IPS-15b (cell line): ENCODE data around the gene LIMK2.
"Not testable (repeated sequence)": the region's sequence is repeated elsewhere in the genome, so short reads cannot be mapped to it uniquely, and the experiment has no call there.

ENCODE experiments used
- H3K27me3 ChIP-seq: one replicate; pipeline ENCODE4 v1.6.1; 2013; ENCODE audit warnings: low read length; ENCODE audit not compliant: control insufficient read depth, insufficient read depth
- H3K36me3 ChIP-seq: one replicate; pipeline ENCODE4 v1.6.1; 2013; ENCODE audit warnings: low read length; ENCODE audit not compliant: control insufficient read depth, insufficient read depth
- H3K4me1 ChIP-seq: one replicate; pipeline ENCODE4 v1.6.1; 2013; ENCODE audit warnings: mild to moderate bottlenecking, low read length; ENCODE audit not compliant: control insufficient read depth, insufficient read depth
- H3K4me3 ChIP-seq: one replicate; pipeline ENCODE4 v1.5.1; 2013; ENCODE audit warnings: low read depth, low read length
- H3K9ac ChIP-seq: one replicate; pipeline ENCODE4 v1.6.1; 2013; ENCODE audit warnings: low read depth, mild to moderate bottlenecking, low read length
- H3K9me3 ChIP-seq: one replicate; pipeline ENCODE4 v1.6.1; 2013; ENCODE audit warnings: mild to moderate bottlenecking, low read length; ENCODE audit not compliant: control insufficient read depth, insufficient read depth

Gene LIMK2

DNA sequence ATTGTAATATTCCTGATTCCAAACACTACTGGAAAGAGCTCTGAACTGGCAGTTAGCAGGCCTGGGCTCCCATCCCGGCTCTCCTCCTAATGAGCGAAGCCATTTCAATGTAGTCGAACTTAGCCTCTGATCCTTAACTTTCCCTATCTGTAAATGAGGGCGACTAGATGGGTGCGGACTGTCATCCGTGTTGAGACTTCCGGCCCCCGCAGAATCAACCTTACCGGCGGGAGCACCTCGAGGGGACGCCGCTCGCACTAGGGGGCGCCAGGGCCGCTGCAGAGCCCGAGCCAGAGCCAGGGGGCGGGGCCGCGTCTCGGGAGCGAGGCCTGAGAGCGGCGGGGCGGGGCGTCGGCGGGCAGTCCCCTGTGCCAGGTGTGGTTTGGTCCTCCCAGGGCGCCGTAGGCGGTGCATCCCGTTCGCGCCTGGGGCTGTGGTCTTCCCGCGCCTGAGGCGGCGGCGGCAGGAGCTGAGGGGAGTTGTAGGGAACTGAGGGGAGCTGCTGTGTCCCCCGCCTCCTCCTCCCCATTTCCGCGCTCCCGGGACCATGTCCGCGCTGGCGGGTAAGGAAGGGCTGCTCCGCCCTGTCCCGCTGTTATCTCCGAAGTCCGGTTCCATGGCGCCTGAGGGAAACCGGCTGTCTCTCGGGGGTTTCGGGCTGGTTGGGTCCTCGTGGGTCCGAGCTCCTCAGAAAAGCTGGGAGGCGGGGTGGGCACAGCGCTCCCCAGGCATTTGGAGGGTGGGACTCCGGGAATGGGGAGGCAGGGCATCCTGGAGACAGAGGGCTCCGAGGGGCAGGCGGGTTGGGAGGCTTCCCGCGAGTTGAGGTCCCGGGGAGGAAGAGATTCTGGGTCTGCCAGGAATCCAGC, at the start of gene LIMK2:
Gene LIMK2 (plus strand): TSS at position 437 of the 869 bp plus-strand sequence. CDS start 111 bp downstream, at position 548.
- peak within 1 kb of the TSS; percentile 88 for H3K4me3 ChIP-seq
- peak within 1 kb of the TSS; percentile 93 for H3K9ac ChIP-seq
- H3K36me3 ChIP-seq: no peaks in the 10 kb centered on the region
- peaks cover 6% of the 10 kb centered on the region for H3K4me1 ChIP-seq
- H3K27me3 ChIP-seq: no peaks in the 10 kb centered on the region
- no peaks in the 10 kb centered on the region for H3K9me3 ChIP-seq

DNA sequence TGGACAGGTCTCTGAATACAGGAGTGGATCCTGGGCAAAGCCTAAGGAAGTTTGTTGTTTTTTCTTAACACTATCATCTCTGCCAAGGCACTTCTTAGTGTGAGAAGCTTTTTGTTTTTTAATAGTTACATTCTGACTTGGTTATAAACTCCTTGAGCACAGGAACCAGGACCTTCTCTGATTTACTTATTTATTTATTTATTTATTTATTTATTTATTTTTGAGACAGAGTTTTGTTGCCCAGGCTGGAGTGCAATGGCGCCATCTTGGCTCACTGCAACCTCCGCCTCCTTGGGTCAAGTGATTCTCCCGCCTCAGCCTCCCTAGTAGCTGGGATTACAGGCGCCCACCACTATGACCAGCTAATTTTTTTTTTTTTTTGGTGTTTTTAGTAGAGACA, 41.1 kb upstream of the LIMK2 start:
- Histone ChIP-seq H3K4me3 (no peak overlapping the region), H3K4me1 (no peaks in the 10 kb centered on the region), H3K9me3 (no peaks in the 10 kb centered on the region), H3K27me3 (no peaks in the 10 kb centered on the region), H3K9ac (no peak overlapping the region), H3K36me3 (no peaks in the 10 kb centered on the region)

DNA sequence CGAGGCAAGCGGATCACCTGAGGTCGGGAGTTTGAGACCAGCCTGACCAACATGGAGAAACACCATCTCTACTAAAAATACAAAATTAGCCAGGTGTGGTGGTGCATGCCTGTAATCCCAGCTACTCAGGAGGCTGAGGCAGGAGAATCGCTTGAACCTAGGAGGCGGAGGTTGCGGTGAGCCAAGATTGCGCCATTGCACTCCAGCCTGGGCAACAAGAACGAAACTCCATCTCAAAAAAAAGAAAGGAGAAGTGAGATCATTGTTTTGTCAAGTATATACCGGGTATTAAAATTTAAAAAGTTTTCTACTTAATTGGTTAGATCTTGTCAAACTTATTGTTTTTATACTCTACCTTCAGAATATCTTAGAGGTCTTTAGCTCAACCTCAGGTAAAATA, 40.4 kb upstream of the LIMK2 start:
- H3K4me3 ChIP-seq, H3K4me1 ChIP-seq, H3K27me3 ChIP-seq, H3K9ac ChIP-seq, H3K9me3 ChIP-seq, H3K36me3 ChIP-seq: not testable (repeated sequence)

DNA sequence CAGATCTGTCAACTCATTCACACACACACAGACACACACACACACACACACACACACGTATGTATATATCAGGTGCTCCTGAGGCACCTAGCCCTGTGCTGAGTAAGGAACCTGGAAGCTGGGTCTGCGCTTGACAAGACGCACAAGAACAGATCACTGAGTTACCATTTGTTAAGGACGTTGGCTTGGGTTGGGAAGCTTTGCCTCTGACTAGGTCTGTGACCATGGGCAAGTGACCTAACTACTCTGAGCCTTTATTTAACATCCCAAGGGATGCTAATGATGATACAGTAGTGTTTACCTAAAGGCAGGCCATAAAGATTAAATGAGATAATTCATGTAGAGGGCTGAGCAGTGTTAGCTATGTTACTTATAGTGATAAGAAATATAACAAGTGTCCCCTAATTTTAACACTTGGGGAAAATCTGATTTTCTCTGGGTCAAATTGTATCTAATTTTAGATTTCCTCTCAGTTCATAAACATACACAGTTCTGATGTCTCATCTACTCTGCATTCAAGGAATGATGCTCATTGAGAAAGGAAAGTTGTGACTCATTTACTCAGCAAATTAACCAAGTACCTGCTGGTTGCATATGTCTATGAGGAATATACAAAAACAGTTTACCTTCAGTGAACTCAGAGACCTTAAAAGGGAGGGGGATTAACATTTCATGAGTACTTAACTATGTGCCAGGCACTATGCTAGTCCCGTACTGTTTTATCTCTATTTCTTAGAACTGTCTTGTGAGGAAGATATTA, 38.5 kb upstream of the LIMK2 start:
- H3K9ac ChIP-seq: no peak overlapping the region
- H3K4me3 ChIP-seq: no peak overlapping the region

DNA sequence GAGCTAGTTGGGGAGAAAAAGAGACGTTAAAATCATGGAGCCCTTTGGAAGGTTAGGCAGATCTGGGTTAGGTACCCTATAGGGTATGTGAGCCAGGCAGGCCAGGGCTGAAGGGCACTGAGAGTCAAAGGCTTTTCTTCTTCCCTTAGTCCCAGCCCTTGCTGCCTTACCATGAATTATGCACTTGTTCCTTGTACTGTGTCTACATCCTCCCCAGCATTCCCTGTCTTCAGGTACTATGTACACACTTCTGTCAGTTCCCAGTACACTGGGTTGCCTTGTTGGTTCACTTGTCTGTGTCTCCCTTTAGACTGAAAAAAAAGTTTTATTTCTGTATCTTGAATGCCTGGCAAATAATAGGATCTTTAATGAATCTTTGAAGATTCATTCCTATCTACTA, 35.2 kb upstream of the LIMK2 start:
- Histone ChIP-seq H3K4me3 (no peak overlapping the region), H3K4me1 (no peaks in the 10 kb centered on the region), H3K9me3 (no peaks in the 10 kb centered on the region), H3K9ac (no peak overlapping the region), H3K27me3 (no peaks in the 10 kb centered on the region), H3K36me3 (no peaks in the 10 kb centered on the region)

More for the DNA sequence above, 38.5 kb upstream of the LIMK2 start:
- Histone ChIP-seq H3K4me1 (no peaks in the 10 kb centered on the region), H3K9me3 (no peaks in the 10 kb centered on the region), H3K27me3 (no peaks in the 10 kb centered on the region), H3K36me3 (no peaks in the 10 kb centered on the region)

DNA sequence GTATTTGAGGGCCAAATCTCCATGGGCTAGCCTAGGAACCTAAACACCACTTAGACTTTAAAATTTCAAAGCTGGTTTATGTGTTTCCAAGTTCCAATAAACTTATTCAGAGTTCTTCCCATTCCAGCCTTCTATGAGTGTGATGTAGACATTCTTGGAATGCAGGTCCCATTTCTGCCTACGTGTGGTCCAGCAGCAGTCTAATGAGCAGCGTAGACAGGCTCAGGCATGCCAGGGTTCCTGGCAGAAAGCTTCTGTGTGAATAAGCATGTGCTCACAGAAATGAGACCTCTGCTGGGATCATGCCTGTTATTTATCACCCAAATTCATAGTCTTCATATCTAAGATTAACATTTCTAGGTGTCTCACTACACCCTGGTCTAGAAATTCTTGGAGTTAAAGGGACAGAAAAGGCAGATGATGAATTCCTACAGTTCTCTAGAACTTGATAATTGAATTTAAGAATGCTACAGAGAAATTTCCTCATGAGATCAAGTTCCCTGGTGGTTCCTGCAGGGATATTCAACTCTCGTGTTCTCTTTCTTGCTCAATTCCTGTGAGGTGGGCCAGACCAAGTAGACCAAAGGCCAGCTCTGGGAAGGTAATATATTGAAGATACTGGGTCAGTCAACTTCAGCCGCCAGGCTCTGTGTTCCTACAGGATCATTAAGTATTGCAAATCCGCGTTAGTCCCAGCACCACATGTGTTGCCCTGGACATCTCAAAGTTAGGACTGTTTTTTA, 34.5 kb upstream of the LIMK2 start:
- Histone ChIP-seq H3K9ac (no peak overlapping the region), H3K27me3 (no peaks in the 10 kb centered on the region), H3K4me3 (no peak overlapping the region), H3K4me1 (no peaks in the 10 kb centered on the region), H3K9me3 (no peaks in the 10 kb centered on the region), H3K36me3 (no peaks in the 10 kb centered on the region)

DNA sequence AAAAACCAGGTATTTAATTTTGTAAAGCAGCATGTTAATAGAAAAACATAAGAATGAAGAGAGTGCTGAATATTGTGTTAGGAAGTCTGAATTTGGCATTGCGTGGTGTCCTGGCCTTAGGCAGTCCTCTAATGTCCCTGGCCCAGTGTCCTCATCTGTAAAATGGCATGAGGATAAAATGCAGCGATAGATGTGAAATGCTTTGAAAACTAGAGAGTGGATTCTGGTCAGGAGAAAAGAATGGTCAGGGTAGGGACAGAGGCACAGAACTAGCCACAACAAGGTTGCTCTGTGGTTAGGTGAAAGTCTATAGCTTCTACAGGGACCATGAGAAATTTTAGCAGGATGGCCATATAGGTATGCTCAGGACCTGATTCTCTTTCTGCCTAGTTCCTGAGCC, 33.2 kb upstream of the LIMK2 start:
- Histone ChIP-seq H3K9me3 (no peaks in the 10 kb centered on the region), H3K4me3 (no peak overlapping the region), H3K4me1 (no peaks in the 10 kb centered on the region), H3K36me3 (no peaks in the 10 kb centered on the region), H3K27me3 (no peaks in the 10 kb centered on the region), H3K9ac (no peak overlapping the region)

DNA sequence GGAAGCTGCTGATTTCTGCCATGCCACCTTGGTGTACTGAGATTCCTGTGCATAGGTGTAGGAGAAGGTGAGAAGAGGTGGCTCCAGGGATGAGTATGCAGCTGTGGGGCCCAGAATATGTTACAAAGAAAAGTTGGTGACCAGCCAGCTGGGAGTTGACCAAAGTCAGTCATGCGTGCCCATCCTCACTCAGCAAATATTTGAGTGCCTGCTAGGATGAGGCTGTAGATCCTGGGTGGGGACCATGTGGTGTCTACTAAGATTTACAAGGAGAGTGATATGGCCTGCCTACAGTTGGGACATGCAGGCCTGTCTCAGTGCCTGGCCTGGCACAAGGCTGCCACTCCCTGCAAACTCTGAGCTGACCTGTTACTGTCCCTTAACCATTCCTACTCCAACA, 32.8 kb upstream of the LIMK2 start:
- Histone ChIP-seq H3K4me3 (no peak overlapping the region), H3K9me3 (no peaks in the 10 kb centered on the region), H3K36me3 (no peaks in the 10 kb centered on the region), H3K27me3 (no peaks in the 10 kb centered on the region), H3K4me1 (no peaks in the 10 kb centered on the region), H3K9ac (no peak overlapping the region)

DNA sequence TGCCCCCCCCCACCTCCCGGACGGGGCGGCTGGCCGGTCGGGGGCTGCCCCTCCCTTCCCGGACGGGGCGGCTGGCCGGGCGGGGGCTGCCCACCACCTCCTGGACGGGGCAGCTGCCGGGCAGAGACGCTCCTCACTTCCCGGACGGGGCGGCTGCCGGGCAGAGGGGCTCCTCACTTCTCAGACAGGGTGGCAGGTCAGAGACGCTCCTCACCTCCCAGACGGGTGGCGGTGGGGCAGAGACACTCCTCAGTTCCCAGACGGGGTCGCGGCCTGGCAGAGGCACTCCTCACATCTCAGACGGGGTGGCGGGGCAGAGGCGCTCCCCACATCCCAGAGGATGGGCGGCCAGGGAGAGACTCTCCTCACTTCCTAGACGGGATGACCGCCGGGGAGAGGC, 28.1 kb upstream of the LIMK2 start:
- Histone ChIP-seq H3K9ac (no peak overlapping the region), H3K4me1 (no peaks in the 10 kb centered on the region), H3K9me3 (no peaks in the 10 kb centered on the region), H3K4me3 (no peak overlapping the region), H3K27me3 (no peaks in the 10 kb centered on the region), H3K36me3 (no peaks in the 10 kb centered on the region)

DNA sequence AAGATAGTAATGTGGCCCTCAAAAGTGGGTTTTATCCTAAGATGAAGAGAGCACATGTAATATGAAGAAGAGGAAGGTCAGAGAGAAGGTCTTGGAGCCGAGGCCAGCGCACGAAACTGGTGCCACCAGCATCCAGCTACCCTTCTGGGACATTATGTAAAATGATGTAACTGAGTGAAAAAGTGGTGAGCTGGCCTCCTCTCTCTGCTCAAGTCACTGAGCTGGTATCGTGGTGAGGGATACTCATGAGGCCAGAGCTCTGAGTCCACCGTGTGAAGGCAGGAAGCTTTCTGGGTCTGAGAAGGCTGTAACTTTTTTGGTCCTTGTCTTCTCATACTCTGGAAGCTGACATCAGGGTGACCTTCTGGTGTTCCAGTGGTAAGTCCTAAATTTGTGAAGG, 27.0 kb upstream of the LIMK2 start:
- Histone ChIP-seq H3K27me3 (no peaks in the 10 kb centered on the region), H3K4me1 (no peaks in the 10 kb centered on the region), H3K4me3 (no peak overlapping the region), H3K36me3 (no peaks in the 10 kb centered on the region), H3K9me3 (no peaks in the 10 kb centered on the region), H3K9ac (no peak overlapping the region)

DNA sequence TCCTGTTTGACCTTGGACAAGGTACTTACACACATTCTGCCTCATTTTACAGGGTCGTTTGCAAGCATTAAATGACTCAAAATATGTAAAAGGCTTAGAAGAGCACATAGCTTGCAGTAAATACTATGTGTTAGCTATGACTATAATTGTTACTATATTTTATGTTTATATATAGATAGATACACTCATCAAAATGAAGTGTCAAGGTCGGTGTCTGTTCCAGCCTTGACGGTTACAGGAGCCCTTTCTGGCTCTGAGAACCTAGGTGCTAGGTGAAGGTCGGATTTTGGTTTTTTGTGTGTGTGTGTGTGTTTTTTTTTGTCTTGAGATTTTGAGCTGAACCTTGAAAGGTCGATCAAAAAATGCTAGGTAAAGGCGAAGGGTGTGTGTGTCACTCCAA, 24.5 kb upstream of the LIMK2 start:
- no peak overlapping the region for H3K4me3 ChIP-seq
- H3K9ac ChIP-seq: no peak overlapping the region
- H3K27me3 ChIP-seq: no peaks in the 10 kb centered on the region
- H3K4me1 ChIP-seq: no peaks in the 10 kb centered on the region
- no peaks in the 10 kb centered on the region for H3K36me3 ChIP-seq
- H3K9me3 ChIP-seq: no peaks in the 10 kb centered on the region
